ENCODE measurements around the gene FFAR2. TPM values are rescaled to one million over a fixed set of nuclear protein-coding genes. Genes with fewer than 3 reads are reported as not detected.
"Not testable (repeated sequence)": the region's sequence is repeated elsewhere in the genome, so short reads cannot be mapped to it uniquely, and the experiment has no call there.

FFAR2 gene
- polyA plus RNA-seq, 4 donors = 0.22 to 0.60 (median 0.33) TPM

- DNase-seq (ENCODE audit: low read depth in 4 of 4, low spot score in 2 of 4) = not testable (repeated sequence)
These were observed 24.7 kb upstream of the FFAR2 start for GRCh38 chr19:35423406-35423805.

- DNase-seq (ENCODE audit: low read depth in 4 of 4, low spot score in 2 of 4) = no peak
These were observed 22.4 kb upstream of the FFAR2 start for GRCh38 chr19:35425682-35426081.

GRCh38 chr19:35427187-35427586 is 20.9 kb upstream of the FFAR2 start:
- no peak for DNase-seq (ENCODE audit: low read depth in 4 of 4, low spot score in 2 of 4)

GRCh38 chr19:35429698-35430408 is 18.2 kb upstream of the FFAR2 start:
- no peak for DNase-seq (ENCODE audit: low read depth in 4 of 4, low spot score in 2 of 4)

GRCh38 chr19:35430409-35431144 is 17.5 kb upstream of the FFAR2 start:
- DNase-seq (ENCODE audit: low read depth in 4 of 4, low spot score in 2 of 4) = no peak

GRCh38 chr19:35431145-35431807 is 16.8 kb upstream of the FFAR2 start:
- no peak for DNase-seq (ENCODE audit: low read depth in 4 of 4, low spot score in 2 of 4)

- DNase-seq (ENCODE audit: low read depth in 4 of 4, low spot score in 2 of 4) = no peak
These were observed 15.1 kb upstream of the FFAR2 start for GRCh38 chr19:35432911-35433310.

GRCh38 chr19:35433448-35433847 is 14.6 kb upstream of the FFAR2 start:
- no peak for DNase-seq (ENCODE audit: low read depth in 4 of 4, low spot score in 2 of 4)

- DNase-seq (ENCODE audit: low read depth in 4 of 4, low spot score in 2 of 4) = no peak
These were observed 12.2 kb upstream of the FFAR2 start for GRCh38 chr19:35435896-35436295.

GRCh38 chr19:35436477-35437405 is 11.3 kb upstream of the FFAR2 start:
- no peak for DNase-seq (ENCODE audit: low read depth in 4 of 4, low spot score in 2 of 4)

GRCh38 chr19:35437406-35437951 is 10.6 kb upstream of the FFAR2 start:
- DNase-seq (ENCODE audit: low read depth in 4 of 4, low spot score in 2 of 4) = no peak

- DNase-seq (ENCODE audit: low read depth in 4 of 4, low spot score in 2 of 4) = no peak
These were observed 10.0 kb upstream of the FFAR2 start for GRCh38 chr19:35438096-35438495.

GRCh38 chr19:35438527-35438926 is 9.5 kb upstream of the FFAR2 start:
- no peak for DNase-seq (ENCODE audit: low read depth in 4 of 4, low spot score in 2 of 4)

GRCh38 chr19:35439921-35440320 is 8.1 kb upstream of the FFAR2 start:
- no peak for DNase-seq (ENCODE audit: low read depth in 4 of 4, low spot score in 2 of 4)

GRCh38 chr19:35442091-35442490 is 6.0 kb upstream of the FFAR2 start:
- DNase-seq (ENCODE audit: low read depth in 4 of 4, low spot score in 2 of 4) = no peak

GRCh38 chr19:35444735-35445134 is 3.3 kb upstream of the FFAR2 start:
- DNase-seq (ENCODE audit: low read depth in 4 of 4, low spot score in 2 of 4) = no peak

GRCh38 chr19:35445826-35446593 is 2.0 kb upstream of the FFAR2 start:
- DNase-seq (ENCODE audit: low read depth in 4 of 4, low spot score in 2 of 4) = no peak

GRCh38 chr19:35449359-35450043 is 1.4 kb downstream of the FFAR2 start:
- no peak for DNase-seq (ENCODE audit: low read depth in 4 of 4, low spot score in 2 of 4)

Data from left renal cortex interstitium (tissue), 4 donors.